WTC11 (cell line): ENCODE data around the gene STX4. TPM values are rescaled to one million over a fixed set of nuclear protein-coding genes. Genes with fewer than 3 reads are reported as not detected.

Source experiments
- ATAC-seq: fragments of 200-7000 bp; cut with Tn5 transposase; 2 replicates; pipeline ENCODE4 v1.10.0; 2021; ENCODE audit warnings: mild to moderate bottlenecking, moderate library complexity
- CTCF ChIA-PET: fragments of 300-600 bp; sonication (Branson Sonifier 250); formaldehyde crosslinking; loops from one replicate; lab custom pipeline; 2021; ENCODE audit warnings: antibody characterized with exemption; lab: Charles Lee
- POLR2A ChIA-PET: fragments of 350-600 bp; sonication (Branson Sonifier 250); formaldehyde crosslinking; loops from one replicate; lab custom pipeline; 2021; ENCODE audit warnings: antibody characterized with exemption; lab: Charles Lee
- DNase-seq: peaks from one replicate; pipeline ENCODE4 v3.0.0; 2021; ENCODE audit warnings: low spot score
- H3K27ac Mint-ChIP-seq: 2 replicates; pipeline ENCODE4 v1.8.0; 2021; ENCODE audit warnings: mixed read lengths
- H3K27me3 Mint-ChIP-seq: 2 replicates; pipeline ENCODE4 v1.8.0; 2021; ENCODE audit warnings: low read depth, mild to moderate bottlenecking, moderate library complexity, mixed read lengths
- H3K36me3 Mint-ChIP-seq: 2 replicates; pipeline ENCODE4 v1.8.0; 2021; ENCODE audit warnings: mixed read lengths
- H3K4me1 Mint-ChIP-seq: 2 replicates; pipeline ENCODE4 v1.8.0; 2022; ENCODE audit warnings: mixed read lengths
- H3K4me3 Mint-ChIP-seq: 2 replicates; pipeline ENCODE4 v1.8.0; 2021; ENCODE audit warnings: mild to moderate bottlenecking, moderate library complexity, mixed read lengths
- H3K9me3 Mint-ChIP-seq: 2 replicates; pipeline ENCODE4 v1.8.0; 2021; ENCODE audit warnings: mixed read lengths
- ARID4B ChIP-seq: sonication (generic); formaldehyde crosslinking; IDR thresholded peaks from 2 replicates; pipeline ENCODE4 v1.8.0; 2023; ENCODE audit warnings: missing genetic modification reagents, mild to moderate bottlenecking, borderline replicate concordance
- ATF3 ChIP-seq: sonication (generic); formaldehyde crosslinking; conservative IDR thresholded peaks from 2 replicates; pipeline ENCODE4 v1.8.1; 2022; ENCODE audit warnings: mild to moderate bottlenecking, missing genetic modification reagents
- CREB1 ChIP-seq: sonication (generic); formaldehyde crosslinking; IDR thresholded peaks from 2 replicates; pipeline ENCODE4 v1.8.0; 2023; ENCODE audit warnings: mild to moderate bottlenecking, missing genetic modification reagents
- ELF4 ChIP-seq: sonication (generic); formaldehyde crosslinking; IDR thresholded peaks from 2 replicates; pipeline ENCODE4 v1.8.1; 2022; ENCODE audit warnings: low read depth, mild to moderate bottlenecking, moderate library complexity, missing genetic modification reagents
- EMX1 ChIP-seq: fragments of 250-450 bp; sonication (Bioruptor Pico); IDR thresholded peaks from 2 replicates; pipeline ENCODE4 v1.8.0; 2021; ENCODE audit warnings: mild to moderate bottlenecking
- FOXP4 ChIP-seq: sonication (generic); formaldehyde crosslinking; IDR thresholded peaks from 2 replicates; pipeline ENCODE4 v1.8.0; 2022; ENCODE audit warnings: mild to moderate bottlenecking, missing genetic modification reagents
- MAX ChIP-seq: sonication (generic); formaldehyde crosslinking; IDR thresholded peaks from 2 replicates; pipeline ENCODE4 v1.8.0; 2022; ENCODE audit warnings: mild to moderate bottlenecking, missing genetic modification reagents
- NFYB ChIP-seq: sonication (generic); formaldehyde crosslinking; conservative IDR thresholded peaks from 2 replicates; pipeline ENCODE4 v1.8.0; 2022; ENCODE audit warnings: low read depth, missing genetic modification reagents
- USF1 ChIP-seq: sonication (generic); formaldehyde crosslinking; IDR thresholded peaks from 2 replicates; pipeline ENCODE4 v1.8.0; 2022; ENCODE audit warnings: mild to moderate bottlenecking, missing genetic modification reagents
- ZMAT4 ChIP-seq: fragments of 250-450 bp; sonication (Bioruptor Pico); IDR thresholded peaks from 2 replicates; pipeline ENCODE4 v1.9.0; 2021; ENCODE audit warnings: mild to moderate bottlenecking
- ZNF219 ChIP-seq: sonication (generic); formaldehyde crosslinking; IDR thresholded peaks from 2 replicates; pipeline ENCODE4 v1.8.0; 2023; ENCODE audit warnings: missing genetic modification reagents, mild to moderate bottlenecking, borderline replicate concordance
- ZNF281 ChIP-seq: sonication (generic); formaldehyde crosslinking; IDR thresholded peaks from 2 replicates; pipeline ENCODE4 v1.8.0; 2023; ENCODE audit warnings: mild to moderate bottlenecking, missing genetic modification reagents
- total RNA-seq: library from RNA; stranded (reverse); gene quantifications from 3 replicates; pipeline ENCODE4 v1.2.3, GENCODE V29; 2021

The STX4 gene
- total RNA-seq, 1 experiment from 2014 or later = 38.4 TPM

- no peak for TF ChIP-seq ARID4B (CRISPR knock-in tag)
- no peak for TF ChIP-seq ZMAT4 (CRISPR knock-in tag)
- TF ChIP-seq ATF3 (CRISPR knock-in tag) = no peak
- no peak for TF ChIP-seq MAX (CRISPR knock-in tag)
- TF ChIP-seq NFYB (CRISPR knock-in tag) = no peak
These were observed 43.0 kb downstream of the STX4 start (continued) for GRCh38 chr16:31076319-31076718.

GRCh38 chr16:31077024-31077423, 43.7 kb downstream of the STX4 start:
- H3K27ac Mint-ChIP-seq = no peak overlapping the region
- ATAC-seq (no peak), DNase-seq (no peak)
- H3K4me3 Mint-ChIP-seq = no peak overlapping the region
- H3K4me1 Mint-ChIP-seq = peaks cover 13% of the 10 kb centered on the region
- CTCF ChIA-PET = no interaction called here
- no peak for TF ChIP-seq CREB1
- H3K27me3 Mint-ChIP-seq = no peaks in the 10 kb centered on the region
- POLR2A ChIA-PET = interaction anchor here (0.6 kb wide), 1 partner anchor 77 kb away, joined by 3 read pairs; no protein-coding TSS in a partner anchor
- H3K9me3 Mint-ChIP-seq = no peaks in the 10 kb centered on the region
- peaks cover 27% of the 10 kb centered on the region for H3K36me3 Mint-ChIP-seq

- ChIA-PET CTCF (no interaction called here), POLR2A (interaction anchor here (0.6 kb wide), 1 partner anchor 77 kb away, joined by 3 read pairs; no protein-coding TSS in a partner anchor)
- Mint-ChIP-seq H3K27ac (no peak overlapping the region), H3K9me3 (no peaks in the 10 kb centered on the region), H3K27me3 (no peaks in the 10 kb centered on the region), H3K4me1 (peaks cover 7% of the 10 kb centered on the region), H3K4me3 (no peak overlapping the region), H3K36me3 (peaks cover 30% of the 10 kb centered on the region)
- DNase-seq (no peak), ATAC-seq (no peak)
- TF ChIP-seq USF1 (CRISPR knock-in tag) (no peak), ZNF281 (CRISPR knock-in tag) (no peak), ARID4B (CRISPR knock-in tag) (no peak), ELF4 (CRISPR knock-in tag) (no peak), FOXP4 (CRISPR knock-in tag) (no peak), EMX1 (no peak), ZNF219 (CRISPR knock-in tag) (no peak)
These were observed 44.4 kb downstream of the STX4 start for GRCh38 chr16:31077592-31078396.
